ENCODE measurements around the gene SLC1A7.

The SLC1A7 gene

GRCh38 chr1:53066891-53067738 lies 75.3 kb downstream of the SLC1A7 start:
- ChIA-PET POLR2A (no interaction called here), CTCF (interaction anchor here (0.7 kb wide), 1 partner anchor 10 kb away, joined by 4 read pairs; no protein-coding TSS in a partner anchor)
- TF ChIP-seq PKNOX1 (IDR thresholded peaks at IDR 0.05), result no peak
- TF ChIP-seq BHLHE40 (IDR thresholded peaks at IDR 0.05; ENCODE audit: borderline replicate concordance), result no peak
- TF ChIP-seq FOXM1 (IDR thresholded peaks at IDR 0.05; ENCODE audit: borderline replicate concordance), result no peak
- DNase-seq (ENCODE audit: extremely low spot score), result no peak

- TF ChIP-seq L3MBTL2 (conservative IDR thresholded peaks at IDR 0.05) (no peak), TARDBP (IDR thresholded peaks at IDR 0.05) (no peak), FOXM1 (IDR thresholded peaks at IDR 0.05; ENCODE audit: borderline replicate concordance) (no peak), NFRKB (IDR thresholded peaks at IDR 0.05) (no peak), FOXA1 (IDR thresholded peaks at IDR 0.05) (no peak)
- POLR2A ChIA-PET, result no interaction called here
- CTCF ChIA-PET, result no interaction called here
- DNase-seq (ENCODE audit: extremely low spot score), result no peak
Measured at GRCh38 chr1:53066488-53066887, 76.0 kb downstream of the SLC1A7 start.

- ChIA-PET POLR2A (no interaction called here), CTCF (no interaction called here)
- DNase-seq (ENCODE audit: extremely low spot score), result no peak
- TF ChIP-seq FOXA1 (IDR thresholded peaks at IDR 0.05), result no peak
- no peak for TF ChIP-seq NFRKB (IDR thresholded peaks at IDR 0.05)
- TF ChIP-seq FOXK2 (IDR thresholded peaks at IDR 0.05), result no peak
- TF ChIP-seq CTBP1 (IDR thresholded peaks at IDR 0.05; ENCODE audit: borderline replicate concordance), result no peak
- TF ChIP-seq TARDBP (IDR thresholded peaks at IDR 0.05), result no peak
- TF ChIP-seq ZNF384 (IDR thresholded peaks at IDR 0.05), result no peak
- no peak for TF ChIP-seq LEF1 (IDR thresholded peaks at IDR 0.05; ENCODE audit: borderline replicate concordance)
- no peak for TF ChIP-seq PKNOX1 (IDR thresholded peaks at IDR 0.05)
- TF ChIP-seq SUZ12 (IDR thresholded peaks at IDR 0.05), result no peak
- no peak for TF ChIP-seq SP1 (IDR thresholded peaks at IDR 0.05)
- no peak for TF ChIP-seq HDGF (IDR thresholded peaks at IDR 0.05; ENCODE audit: borderline replicate concordance)
- TF ChIP-seq FOXM1 (IDR thresholded peaks at IDR 0.05; ENCODE audit: borderline replicate concordance), result no peak
- TF ChIP-seq ELF4 (IDR thresholded peaks at IDR 0.05), result no peak
- no peak for TF ChIP-seq BHLHE40 (IDR thresholded peaks at IDR 0.05; ENCODE audit: borderline replicate concordance)
Measured at GRCh38 chr1:53065391-53065790, 77.0 kb downstream of the SLC1A7 start.

- ChIA-PET CTCF (no interaction called here), POLR2A (no interaction called here)
- DNase-seq (ENCODE audit: extremely low spot score), result no peak
- no peak for TF ChIP-seq FOXM1 (IDR thresholded peaks at IDR 0.05; ENCODE audit: borderline replicate concordance)
- TF ChIP-seq CTBP1 (IDR thresholded peaks at IDR 0.05; ENCODE audit: borderline replicate concordance), result no peak
- no peak for TF ChIP-seq NFRKB (IDR thresholded peaks at IDR 0.05)
- TF ChIP-seq BHLHE40 (IDR thresholded peaks at IDR 0.05; ENCODE audit: borderline replicate concordance), result no peak
- no peak for TF ChIP-seq FOXK2 (IDR thresholded peaks at IDR 0.05)
- TF ChIP-seq HDGF (IDR thresholded peaks at IDR 0.05; ENCODE audit: borderline replicate concordance), result no peak
- no peak for TF ChIP-seq SUZ12 (IDR thresholded peaks at IDR 0.05)
- TF ChIP-seq ELF4 (IDR thresholded peaks at IDR 0.05), result no peak
- TF ChIP-seq PKNOX1 (IDR thresholded peaks at IDR 0.05), result no peak
- no peak for TF ChIP-seq TARDBP (IDR thresholded peaks at IDR 0.05)
- TF ChIP-seq FOXA1 (IDR thresholded peaks at IDR 0.05), result no peak
- no peak for TF ChIP-seq LEF1 (IDR thresholded peaks at IDR 0.05; ENCODE audit: borderline replicate concordance)
- TF ChIP-seq SP1 (IDR thresholded peaks at IDR 0.05), result no peak
- TF ChIP-seq ARNT (IDR thresholded peaks at IDR 0.05), result no peak
- TF ChIP-seq ZNF384 (IDR thresholded peaks at IDR 0.05), result no peak
Measured at GRCh38 chr1:53063744-53064515, 78.5 kb downstream of the SLC1A7 start.

GRCh38 chr1:53062708-53063591 lies 79.5 kb downstream of the SLC1A7 start:
- ChIA-PET CTCF (no interaction called here), POLR2A (no interaction called here)
- TF ChIP-seq SUZ12 (IDR thresholded peaks at IDR 0.05) (no peak), ARNT (IDR thresholded peaks at IDR 0.05) (no peak), HDGF (IDR thresholded peaks at IDR 0.05; ENCODE audit: borderline replicate concordance) (no peak), ZNF384 (IDR thresholded peaks at IDR 0.05) (no peak), BHLHE40 (IDR thresholded peaks at IDR 0.05; ENCODE audit: borderline replicate concordance) (no peak), L3MBTL2 (conservative IDR thresholded peaks at IDR 0.05) (no peak), NFRKB (IDR thresholded peaks at IDR 0.05) (no peak), FOXA1 (IDR thresholded peaks at IDR 0.05) (no peak), FOXK2 (IDR thresholded peaks at IDR 0.05) (no peak), TARDBP (IDR thresholded peaks at IDR 0.05) (no peak), FOXM1 (IDR thresholded peaks at IDR 0.05; ENCODE audit: borderline replicate concordance) (no peak)
- DNase-seq (ENCODE audit: extremely low spot score), result no peak

Measured in HEK293T (cell line).